ENCODE data around the gene FRMPD4. TPM values are rescaled to one million over a fixed set of nuclear protein-coding genes. Genes with fewer than 3 reads are reported as not detected.
"Not testable (repeated sequence)": the region's sequence is repeated elsewhere in the genome, so short reads cannot be mapped to it uniquely, and the experiment has no call there.

The FRMPD4 gene
- total RNA-seq, 1 donor from 2014 or later = 2.8 TPM

DNA sequence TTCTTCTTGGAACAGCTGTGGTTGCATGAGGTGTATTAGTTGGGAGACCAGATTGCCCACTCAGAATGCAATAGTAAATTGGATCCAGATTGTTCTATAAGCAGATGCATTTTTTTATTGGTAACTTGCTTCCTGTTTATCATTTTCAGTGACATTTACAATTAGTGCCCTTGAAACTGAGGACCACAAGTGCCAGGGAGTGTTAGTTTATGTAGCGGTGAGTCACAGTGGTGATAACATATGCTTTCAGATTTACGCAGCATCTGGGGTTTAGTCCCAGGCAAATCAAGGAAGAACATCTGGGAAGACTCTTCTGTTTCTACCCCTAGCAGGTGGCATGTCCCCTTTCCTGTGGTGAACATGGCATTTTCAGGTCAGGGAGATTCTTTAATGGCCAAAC lies 24.1 kb downstream of the FRMPD4 start:
- intact Hi-C loops (cut with micrococcal nuclease) = no loop called here
- DNase-seq = no peak
- Histone ChIP-seq H3K27ac (replicated peaks) (no peak overlapping the region), H3K4me3 (no peak overlapping the region), H3K4me1 (no peaks in the 10 kb centered on the region), H3K36me3 (no peaks in the 10 kb centered on the region), H3K27me3 (ENCODE audit: low read depth) (no peaks in the 10 kb centered on the region), H3K9me3 (replicated peaks) (no peaks in the 10 kb centered on the region)
- TF ChIP-seq, protein P1, sequence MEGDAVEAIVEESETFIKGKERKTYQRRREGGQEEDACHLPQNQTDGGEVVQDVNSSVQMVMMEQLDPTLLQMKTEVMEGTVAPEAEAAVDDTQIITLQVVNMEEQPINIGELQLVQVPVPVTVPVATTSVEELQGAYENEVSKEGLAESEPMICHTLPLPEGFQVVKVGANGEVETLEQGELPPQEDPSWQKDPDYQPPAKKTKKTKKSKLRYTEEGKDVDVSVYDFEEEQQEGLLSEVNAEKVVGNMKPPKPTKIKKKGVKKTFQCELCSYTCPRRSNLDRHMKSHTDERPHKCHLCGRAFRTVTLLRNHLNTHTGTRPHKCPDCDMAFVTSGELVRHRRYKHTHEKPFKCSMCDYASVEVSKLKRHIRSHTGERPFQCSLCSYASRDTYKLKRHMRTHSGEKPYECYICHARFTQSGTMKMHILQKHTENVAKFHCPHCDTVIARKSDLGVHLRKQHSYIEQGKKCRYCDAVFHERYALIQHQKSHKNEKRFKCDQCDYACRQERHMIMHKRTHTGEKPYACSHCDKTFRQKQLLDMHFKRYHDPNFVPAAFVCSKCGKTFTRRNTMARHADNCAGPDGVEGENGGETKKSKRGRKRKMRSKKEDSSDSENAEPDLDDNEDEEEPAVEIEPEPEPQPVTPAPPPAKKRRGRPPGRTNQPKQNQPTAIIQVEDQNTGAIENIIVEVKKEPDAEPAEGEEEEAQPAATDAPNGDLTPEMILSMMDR (IDR thresholded peaks at IDR 0.05; ENCODE audit: borderline replicate concordance) = no peak

DNA sequence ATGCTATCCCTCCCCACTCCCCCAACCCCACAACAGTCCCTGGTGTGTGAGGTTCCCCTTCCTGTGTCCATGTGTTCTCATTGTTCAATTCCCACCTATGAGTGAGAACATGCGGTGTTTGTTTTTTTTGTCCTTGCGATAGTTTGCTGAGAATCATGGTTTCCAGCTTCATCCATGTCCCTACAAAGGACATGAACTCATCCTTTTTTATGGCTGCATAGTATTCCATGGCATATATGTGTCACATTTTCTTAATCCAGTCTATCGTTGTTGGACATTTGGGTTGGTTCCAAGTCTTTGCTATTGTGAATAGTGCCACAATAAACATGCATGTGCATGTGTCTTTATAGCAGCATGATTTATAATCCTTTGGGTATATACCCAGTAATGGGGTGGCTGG lies 25.9 kb downstream of the FRMPD4 start:
- intact Hi-C loops (cut with micrococcal nuclease); H3K4me1 ChIP-seq; H3K27me3 ChIP-seq (ENCODE audit: low read depth); H3K9me3 ChIP-seq (replicated peaks); H3K27ac ChIP-seq (replicated peaks); H3K36me3 ChIP-seq; H3K4me3 ChIP-seq; DNase-seq: not testable (repeated sequence)

DNA sequence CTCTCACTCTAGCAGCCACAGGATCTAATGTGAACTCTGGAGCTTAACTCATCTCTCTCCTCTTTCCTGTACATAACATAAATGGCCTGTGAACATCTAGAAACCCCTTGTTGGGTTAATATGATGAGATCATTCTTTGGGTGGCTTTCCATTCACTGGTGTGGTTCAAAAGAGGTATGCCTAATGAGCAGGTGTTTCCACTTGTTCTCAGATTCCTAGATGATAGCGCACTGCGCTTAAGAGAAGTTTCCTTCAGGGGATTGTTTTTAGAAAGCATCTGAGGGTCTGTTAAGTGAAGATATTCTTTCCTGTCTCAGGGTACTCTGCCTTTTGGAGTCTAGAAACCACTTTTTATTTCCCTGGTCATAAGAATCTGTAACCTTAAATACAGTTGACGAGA lies 32.5 kb downstream of the FRMPD4 start:
- H3K9me3 ChIP-seq (replicated peaks) = no peaks in the 10 kb centered on the region

DNA sequence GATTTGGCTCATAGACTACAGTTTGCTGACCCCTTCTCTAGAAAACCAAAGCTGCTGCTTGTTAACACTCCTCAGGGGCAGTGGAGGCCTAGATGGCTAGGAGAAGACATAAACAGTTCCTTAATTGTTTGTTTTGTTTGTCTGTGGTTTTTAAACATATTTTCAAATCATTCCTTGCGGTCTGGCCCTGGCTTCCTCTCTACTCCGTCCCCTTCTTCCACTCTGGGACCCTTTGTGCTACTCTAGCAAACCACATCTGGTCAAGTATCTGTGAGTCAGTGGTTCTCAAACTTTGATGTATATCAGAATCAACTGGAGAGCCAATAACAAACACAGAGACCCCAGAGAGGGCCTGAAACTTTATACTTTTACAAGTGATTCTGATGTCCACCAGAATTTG lies 36.1 kb downstream of the FRMPD4 start:
- no peaks in the 10 kb centered on the region for H3K9me3 ChIP-seq (replicated peaks)
- no peaks in the 10 kb centered on the region for H3K4me1 ChIP-seq
- TF ChIP-seq, protein P1 (IDR thresholded peaks at IDR 0.05; ENCODE audit: borderline replicate concordance) = no peak
- DNase-seq = no peak
- H3K4me3 ChIP-seq = no peak overlapping the region
- no peaks in the 10 kb centered on the region for H3K36me3 ChIP-seq
- no peaks in the 10 kb centered on the region for H3K27me3 ChIP-seq (ENCODE audit: low read depth)
- H3K27ac ChIP-seq (replicated peaks) = no peak overlapping the region
- intact Hi-C loops (cut with micrococcal nuclease) = no loop called here

More for the DNA sequence above, 32.5 kb downstream of the FRMPD4 start:
- Histone ChIP-seq H3K27ac (replicated peaks) (no peak overlapping the region), H3K36me3 (no peaks in the 10 kb centered on the region), H3K4me1 (no peaks in the 10 kb centered on the region), H3K27me3 (ENCODE audit: low read depth) (no peaks in the 10 kb centered on the region), H3K4me3 (no peak overlapping the region)
- TF ChIP-seq, protein P1 (IDR thresholded peaks at IDR 0.05; ENCODE audit: borderline replicate concordance) = no peak
- no peak for DNase-seq
- intact Hi-C loops (cut with micrococcal nuclease) = no loop called here

DNA sequence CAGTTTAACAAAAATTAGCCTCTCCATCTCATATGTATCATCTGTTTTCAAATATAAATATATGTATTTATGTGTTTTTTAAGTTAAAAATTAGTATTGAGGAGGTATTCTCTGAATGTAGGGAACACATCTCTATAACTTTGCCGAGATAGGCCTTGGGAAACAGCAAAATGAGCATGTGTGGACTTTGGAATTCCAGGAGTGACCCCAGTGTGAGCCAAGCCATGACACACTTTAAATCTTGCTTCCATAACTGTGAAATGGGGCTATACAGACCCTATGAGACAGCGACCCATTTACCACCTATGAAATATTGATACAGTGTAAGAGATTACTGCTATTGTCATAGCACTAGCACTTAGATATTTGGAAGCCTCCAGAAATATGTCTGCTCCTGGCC lies 58.8 kb downstream of the FRMPD4 start:
- intact Hi-C loops (cut with micrococcal nuclease) = no loop called here
- H3K27me3 ChIP-seq (ENCODE audit: low read depth) = no peaks in the 10 kb centered on the region
- TF ChIP-seq, protein P1 (IDR thresholded peaks at IDR 0.05; ENCODE audit: borderline replicate concordance) = no peak
- DNase-seq = no peak
- H3K36me3 ChIP-seq = no peaks in the 10 kb centered on the region
- no peaks in the 10 kb centered on the region for H3K4me1 ChIP-seq
- H3K27ac ChIP-seq (replicated peaks) = no peak overlapping the region
- H3K9me3 ChIP-seq (replicated peaks) = no peaks in the 10 kb centered on the region
- no peak overlapping the region for H3K4me3 ChIP-seq

DNA sequence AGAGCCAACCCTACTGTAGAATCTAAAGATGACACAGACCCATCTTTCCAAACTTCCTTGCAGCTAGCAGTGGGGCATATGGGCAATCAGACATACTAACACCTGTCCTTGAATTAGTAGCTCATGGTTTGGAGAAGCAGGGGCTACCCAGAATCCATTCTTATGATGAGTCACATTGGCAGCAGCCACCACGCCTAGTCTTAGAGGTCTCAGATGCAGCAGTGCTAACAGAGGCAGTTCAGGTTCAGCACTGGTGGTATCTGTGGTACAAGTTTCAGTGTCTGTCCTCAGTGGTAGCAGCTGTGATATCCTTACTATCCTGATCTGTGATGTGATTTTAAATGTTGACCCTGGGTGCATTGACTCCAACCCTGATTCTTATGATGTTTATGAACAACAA lies 68.1 kb downstream of the FRMPD4 start:
- DNase-seq = no peak
- H3K27ac ChIP-seq (replicated peaks) = no peak overlapping the region
- no peak overlapping the region for H3K4me3 ChIP-seq
- intact Hi-C loops (cut with micrococcal nuclease) = no loop called here
- H3K9me3 ChIP-seq (replicated peaks) = no peaks in the 10 kb centered on the region
- no peaks in the 10 kb centered on the region for H3K27me3 ChIP-seq (ENCODE audit: low read depth)
- no peaks in the 10 kb centered on the region for H3K4me1 ChIP-seq
- H3K36me3 ChIP-seq = no peaks in the 10 kb centered on the region
- TF ChIP-seq, protein P1 (IDR thresholded peaks at IDR 0.05; ENCODE audit: borderline replicate concordance) = no peak
